ENCODE measurements around the gene HOXB3.
A peak's percentile ranks its signal among the peaks of the same experiment; 100 is the strongest.

Gene HOXB3

DNA sequence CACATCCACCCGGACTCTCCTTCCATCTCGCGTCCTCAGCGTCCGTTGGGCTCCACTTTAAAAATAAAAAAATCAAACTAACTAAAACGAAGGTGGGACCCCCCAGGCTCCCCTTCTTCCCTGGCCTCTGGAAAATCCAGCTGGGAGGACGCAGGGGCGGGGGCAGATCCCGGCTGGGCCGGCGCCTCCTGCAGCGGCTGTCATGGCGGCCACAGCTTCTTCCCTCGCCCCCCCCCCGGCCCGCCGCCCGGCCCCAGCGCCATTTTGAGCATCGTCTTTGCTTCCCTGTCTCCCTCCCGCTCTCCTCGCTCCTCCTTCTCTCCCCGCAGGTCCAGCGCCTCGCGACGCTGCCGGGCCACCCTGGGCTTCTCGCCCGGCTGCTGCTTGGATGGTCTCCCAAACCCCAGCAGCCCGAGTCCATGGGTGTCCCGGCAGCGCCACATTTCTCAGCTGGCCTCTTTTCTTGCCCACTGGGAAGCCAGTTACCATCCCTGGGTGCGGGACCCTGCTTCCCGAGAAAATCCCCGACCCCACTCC lies 48.4 kb downstream of the HOXB3 start:
- DNase-seq = peak; percentile 49 to 53

DNA sequence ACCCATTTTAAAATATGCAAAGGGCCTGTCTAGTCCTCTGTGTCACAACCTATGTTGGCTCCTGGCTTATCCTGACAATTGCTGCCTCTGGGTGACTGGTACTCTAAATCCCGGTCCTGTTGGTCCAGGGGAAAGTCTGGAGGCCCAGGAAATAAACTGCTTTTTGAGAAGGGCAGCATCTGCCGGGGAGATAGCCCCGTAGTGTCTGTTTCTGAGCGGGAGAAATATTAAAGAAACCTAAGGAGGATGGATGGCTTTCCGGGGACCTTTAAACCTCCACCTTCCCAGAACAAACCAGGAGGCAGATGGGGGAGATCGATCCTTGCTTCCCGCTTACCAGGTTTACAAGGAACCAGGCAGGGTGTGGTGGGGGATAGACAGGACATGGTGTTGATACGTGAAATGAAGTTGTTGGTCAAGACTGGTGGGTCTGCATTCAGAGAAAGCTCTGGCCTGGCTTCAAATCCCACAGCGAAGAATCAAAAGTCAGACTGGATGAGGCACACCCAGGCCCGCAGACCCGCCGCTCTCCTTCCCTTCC lies 48.9 kb downstream of the HOXB3 start:
- no peak for DNase-seq

DNA sequence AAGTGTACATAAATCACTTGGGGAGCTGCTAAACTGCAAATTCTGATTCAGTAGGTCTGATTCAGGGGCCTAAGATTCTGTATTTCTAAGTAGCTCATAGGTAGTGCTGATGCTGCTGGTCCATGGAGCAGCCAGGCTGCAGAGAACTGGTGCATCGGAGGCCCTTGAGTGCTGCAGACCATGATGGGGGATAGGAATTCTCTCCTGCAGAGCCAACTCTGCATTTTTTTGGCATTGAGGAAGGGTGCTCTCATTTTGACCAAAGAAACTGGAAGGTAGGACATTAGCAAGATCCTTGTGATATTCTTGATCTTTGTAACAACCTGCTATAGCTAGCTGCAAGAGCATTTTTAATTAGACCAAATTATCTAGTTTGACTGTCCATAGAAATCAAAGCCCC lies 49.8 kb downstream of the HOXB3 start:
- no peak for DNase-seq

DNA sequence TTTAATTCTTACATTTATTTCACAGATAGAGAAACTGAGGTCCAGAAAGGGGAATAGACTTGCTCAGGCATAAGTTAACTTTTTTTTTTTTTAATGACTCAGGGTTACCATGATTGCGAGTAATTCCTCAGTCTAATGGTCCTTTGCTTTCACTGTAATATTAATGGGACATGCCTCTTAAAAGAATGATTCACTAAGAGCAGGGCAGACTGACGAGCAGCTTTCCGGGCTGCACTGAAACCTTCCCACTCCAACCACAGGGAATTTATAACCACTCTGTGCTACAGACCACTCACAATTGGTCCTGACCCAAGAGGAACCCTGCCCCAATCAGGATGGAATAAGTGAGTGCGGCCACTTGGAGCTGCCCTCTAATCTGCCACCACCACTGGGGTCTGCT lies 50.9 kb downstream of the HOXB3 start:
- no peak for DNase-seq

DNA sequence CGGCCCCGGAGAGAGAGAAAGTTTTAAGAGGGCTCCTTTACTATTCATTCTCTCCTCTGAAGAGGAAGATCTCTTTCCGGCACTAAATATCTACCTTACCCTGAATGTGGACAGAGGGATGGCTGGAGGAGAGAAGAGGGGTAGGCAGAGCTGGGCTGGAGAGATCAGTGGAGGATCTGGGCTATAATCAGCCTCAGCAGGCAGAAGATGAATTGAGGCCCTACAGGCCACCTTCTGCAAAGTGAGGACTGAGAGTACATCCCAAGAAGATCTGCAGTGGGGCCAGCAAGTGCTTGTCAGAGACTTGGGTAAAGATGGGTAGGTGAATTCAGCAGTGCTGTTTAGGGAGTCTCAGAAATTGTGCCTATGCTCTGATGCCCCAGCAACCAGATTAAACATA lies 52.7 kb downstream of the HOXB3 start:
- DNase-seq = no peak

DNA sequence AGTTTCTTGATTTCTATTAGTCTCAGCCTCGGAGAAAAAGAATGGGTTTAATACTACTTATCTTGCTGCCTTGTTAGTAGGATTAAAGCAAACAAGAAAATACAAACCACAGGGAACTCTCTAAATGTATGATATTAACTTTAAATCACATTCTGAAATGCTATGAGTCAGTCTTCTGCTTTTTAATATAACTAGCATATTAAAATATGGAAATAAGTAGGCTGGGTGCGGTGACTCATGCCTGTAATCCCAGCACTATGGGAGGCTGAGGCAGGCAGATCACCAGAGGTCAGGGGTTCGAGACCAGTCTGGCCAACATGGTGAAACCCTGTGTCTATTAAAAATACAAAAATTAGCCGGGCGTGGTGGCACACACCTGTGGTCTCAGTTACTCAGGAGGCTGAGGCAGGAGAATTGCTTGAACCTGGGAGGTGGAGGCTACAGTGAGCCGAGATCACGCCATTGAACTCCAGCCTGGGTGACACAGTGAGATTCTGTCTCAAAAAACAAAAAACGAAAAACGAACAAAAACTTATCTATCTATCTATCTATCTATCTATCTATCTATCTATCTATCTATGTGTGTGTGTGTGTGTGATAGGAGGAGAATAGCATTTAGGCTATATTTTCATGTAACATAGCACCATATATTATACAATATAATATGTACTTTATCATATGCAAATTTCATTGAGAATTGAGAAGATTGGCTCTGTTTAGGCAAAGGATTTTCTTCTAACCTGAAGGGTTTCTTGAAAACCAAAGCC lies 54.1 kb downstream of the HOXB3 start:
- peak in 1 of 2 donors; percentile 24 for DNase-seq

DNA sequence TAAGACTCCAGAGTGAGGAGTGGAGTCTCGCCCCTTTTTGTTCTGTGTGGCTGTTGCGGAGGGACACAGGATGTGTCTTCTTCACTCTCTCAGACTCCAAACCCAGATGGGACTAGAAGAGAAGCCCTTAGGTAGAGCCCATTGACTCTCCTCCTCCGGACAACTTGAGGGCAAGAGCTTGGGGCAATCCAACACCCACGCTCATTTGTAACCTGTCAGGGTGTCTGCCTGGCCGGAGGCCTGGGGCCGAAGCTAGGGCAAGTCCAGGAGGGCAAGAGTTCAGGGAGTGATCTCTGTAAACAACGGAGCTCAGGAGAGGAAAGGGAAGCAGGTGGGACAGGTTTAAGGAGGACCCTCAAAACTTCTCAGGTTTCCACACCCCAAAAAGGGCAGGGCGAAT lies 57.8 kb downstream of the HOXB3 start:
- no peak for DNase-seq

DNA sequence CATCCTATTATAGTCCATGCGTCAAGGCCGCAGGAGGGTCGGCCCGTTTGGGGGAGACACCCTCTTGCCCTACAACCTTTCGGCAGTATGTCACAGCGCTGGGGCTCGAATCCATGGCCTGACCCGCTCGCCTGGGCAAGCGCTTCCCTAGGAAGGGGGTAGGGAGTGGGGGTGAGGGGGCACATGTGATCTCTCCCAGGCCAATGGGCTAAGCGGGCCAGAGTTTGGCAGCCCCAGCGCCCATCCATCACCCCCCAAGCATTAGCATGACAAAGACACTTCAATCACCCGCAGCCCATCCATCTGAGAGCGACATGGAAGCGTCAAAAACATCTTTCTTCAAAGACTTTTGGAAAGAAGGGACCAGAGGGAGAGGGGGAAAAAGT lies 59.2 kb downstream of the HOXB3 start, which contains the start of gene HOXB1:
TSS of gene HOXB1 (minus strand) at position 125 of the 386 bp plus-strand sequence. CDS start at position 18, 107 bp downstream.
- DNase-seq = no peak

DNA sequence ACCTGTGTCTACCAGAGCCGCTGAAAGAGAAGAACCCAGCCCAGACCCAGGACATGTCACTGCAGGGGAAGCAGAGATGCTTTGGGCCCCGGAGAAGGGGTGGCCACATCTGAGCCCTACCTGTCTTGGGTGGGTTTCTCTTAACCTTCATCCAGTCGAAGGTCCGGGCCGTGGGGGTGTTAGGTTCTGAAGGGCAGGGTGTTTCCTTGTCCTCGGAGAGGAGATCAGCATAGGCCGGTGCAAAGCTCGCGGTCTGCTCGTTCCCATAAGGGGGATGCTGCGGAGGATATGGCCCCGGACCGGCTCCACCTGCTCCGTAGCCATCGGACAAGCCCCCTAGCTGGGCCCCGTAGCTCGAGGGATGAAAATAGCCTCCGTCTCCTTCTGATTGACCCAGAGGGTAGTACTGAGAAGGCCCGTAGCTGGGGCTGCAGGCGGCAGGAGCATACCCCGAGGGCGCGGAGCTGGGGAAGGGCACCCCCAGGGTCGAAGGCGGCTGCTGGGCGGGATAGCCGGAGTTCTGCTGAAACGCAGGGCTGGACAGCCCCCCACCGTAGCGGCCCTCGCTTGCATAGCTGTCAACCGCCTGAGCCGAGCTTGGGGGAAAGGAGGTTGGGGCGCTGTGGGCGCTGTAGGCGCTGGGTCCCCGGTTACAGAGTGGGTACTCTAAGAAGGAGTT lies 59.7 kb downstream of the HOXB3 start:
- DNase-seq = no peak

DNA sequence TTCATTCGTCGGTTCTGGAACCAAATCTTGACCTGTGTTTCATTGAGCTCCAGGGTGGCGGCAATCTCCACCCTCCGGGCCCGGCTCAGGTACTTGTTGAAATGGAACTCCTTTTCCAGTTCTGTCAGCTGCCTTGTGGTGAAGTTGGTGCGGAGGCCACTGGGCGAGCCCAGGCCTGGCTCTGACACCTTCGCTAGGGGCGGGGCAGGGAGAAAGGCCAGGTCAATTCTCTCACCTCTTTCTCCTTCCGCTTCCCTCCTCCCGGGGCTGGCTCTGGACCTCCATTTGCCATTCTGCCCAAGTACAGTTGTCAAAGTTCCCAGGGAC lies 60.4 kb downstream of the HOXB3 start:
- no peak for DNase-seq

DNA sequence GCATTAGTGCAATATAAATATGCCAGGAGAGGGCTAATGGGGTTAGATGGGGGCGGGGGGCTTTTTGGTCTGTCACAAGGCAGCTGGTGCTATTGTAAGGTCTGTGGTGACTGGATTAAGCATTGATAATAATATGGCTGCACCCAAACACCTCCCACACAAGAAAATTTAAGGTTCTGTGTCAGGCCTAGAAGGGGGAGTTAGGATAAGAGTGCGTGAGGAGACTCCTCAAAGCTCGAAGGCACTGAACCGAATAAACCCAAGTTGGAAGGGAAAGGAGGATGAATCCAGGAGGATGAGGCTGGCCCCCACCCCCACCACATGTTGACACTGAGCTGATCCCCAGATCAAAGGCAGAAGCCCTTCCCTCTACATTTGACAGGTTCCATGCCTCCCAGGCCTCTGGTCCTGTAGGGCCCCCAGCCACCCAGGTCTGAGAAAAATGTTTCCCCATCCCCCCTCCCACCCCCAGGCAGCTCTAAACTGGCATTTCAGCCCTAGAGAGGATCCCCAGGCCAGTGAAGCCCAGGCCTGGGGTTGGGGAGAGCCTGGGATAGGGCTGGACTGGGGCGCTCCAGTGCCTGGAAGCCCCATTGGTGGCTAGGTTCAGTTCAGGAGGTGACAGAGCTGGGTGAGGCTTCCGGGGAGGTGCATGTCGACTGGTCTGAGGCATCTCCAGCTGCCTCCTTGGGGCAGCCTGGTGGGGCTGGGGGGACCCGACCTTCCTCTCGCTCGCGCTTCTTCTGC lies 60.9 kb downstream of the HOXB3 start:
- no peak for DNase-seq

DNA sequence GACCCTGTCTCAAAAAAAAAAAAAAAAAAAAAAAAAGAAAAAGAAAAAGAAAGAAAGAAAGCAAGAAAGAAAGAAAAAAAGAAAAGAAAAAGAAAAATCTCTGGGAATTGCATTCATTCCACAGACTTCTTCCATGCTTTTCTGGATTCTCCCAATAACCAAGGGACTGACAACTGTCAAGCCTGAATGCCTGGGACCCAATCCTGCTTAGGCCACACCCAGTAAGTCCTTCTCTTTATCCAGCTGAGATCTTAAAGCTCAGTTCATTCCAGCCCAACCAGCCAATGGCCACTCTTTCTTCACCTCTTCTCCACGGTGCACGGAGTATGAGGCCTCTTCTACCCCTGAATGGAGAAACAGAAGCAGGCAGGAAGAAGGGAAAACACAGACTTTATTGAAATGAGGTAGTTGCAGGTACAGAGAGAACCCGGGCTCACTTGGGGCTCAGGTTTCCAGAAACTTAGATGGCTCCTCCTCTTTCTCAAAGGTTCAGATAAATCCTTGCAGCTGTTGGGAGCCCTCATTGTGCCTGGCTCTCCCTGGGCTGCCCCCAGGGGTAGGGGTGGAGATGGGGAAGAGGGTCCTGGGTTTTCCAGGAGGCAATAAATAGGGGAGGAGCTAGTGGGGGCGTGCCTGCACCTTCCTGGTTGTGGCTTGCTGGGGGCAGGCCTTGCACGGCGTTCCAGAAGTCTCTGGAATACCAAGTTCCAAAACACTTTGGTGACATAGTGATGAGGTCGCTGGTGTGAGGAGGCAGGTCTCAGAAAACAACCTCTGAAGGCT lies 61.7 kb downstream of the HOXB3 start:
- no peak for DNase-seq

DNA sequence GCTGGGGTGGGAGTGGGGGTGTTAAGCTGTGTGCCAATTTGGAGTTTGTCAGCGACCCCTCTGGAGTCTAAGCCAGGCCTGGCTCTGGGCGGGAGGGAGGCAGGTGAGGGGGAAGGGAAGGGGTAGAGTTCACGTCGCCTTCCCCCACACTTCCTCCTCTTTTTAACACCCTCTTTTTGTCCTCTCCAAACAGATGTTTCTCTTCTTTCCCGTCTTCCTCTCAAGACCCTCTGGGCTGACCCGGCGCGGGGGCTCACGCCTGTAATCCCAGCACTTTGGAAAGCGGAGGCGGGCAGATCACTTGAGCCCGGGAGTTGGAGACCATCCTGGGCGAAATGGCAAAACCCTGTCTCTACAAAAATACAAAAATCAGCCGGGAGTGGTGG lies 62.5 kb downstream of the HOXB3 start:
- DNase-seq = no peak

DNA sequence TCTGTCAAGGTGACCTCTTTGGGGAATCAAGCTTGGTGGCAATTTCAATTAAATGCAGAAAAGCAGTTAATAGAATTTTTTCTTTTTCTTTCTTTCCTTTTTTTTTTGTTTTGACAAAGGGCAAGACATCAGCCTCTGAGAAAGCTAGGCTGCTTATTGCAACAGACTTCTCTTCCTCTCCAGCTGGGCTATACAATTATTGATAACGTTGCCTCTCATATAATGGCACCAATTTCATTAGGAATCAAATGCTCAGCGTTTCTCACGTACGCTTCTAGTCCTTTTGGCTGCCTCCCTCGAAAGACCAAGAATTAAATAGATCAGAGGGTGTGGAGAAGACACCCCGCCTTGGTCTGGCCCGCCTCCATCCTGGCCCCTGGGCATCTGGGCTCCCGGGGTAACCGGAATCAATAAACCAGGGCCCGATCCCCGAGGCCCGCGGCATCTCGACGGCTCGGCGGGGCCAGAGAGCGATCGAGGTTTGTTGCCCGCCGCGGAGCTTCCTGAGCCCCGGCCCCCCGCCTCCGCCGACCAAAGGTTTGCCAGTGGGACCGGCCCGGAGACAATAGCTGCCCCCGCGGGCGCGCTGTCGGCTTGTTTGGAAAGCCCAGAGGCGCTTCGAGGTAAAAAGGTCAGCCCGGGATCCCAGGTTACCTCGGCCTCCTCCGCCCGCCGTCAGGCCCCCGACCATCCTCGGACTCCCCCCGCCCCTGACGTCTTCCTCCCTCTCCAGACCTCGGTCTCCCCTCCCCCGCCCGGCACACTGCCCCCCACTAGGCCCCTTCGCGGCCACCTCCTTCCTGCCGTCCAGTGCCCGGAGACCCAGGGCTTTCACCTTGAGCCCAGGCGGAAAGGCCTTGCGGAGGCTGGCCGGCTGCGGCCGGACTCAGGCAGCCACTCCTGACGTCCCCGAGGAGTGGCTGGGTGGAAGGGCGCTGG lies 63.2 kb downstream of the HOXB3 start:
- DNase-seq = no peak

DNA sequence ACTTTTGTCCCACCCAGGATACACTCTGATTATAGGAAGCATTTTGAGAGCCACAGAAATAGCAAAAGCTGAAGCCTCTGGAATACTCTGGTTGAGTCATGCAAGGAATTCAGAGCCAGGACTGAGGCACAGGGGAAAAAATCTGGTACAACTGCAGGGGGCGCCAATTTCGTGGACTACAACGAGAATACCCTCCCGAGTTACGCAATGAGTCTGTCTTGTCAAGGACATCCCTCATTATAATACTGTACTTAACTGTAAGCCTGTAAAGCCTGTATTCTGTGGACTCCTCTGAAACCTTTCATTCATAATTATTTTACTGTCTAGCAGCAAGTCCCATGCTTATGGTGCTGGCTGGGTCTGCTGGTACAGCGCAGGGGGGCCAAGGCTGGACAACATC lies 67.0 kb downstream of the HOXB3 start:
- no peak for DNase-seq

DNA sequence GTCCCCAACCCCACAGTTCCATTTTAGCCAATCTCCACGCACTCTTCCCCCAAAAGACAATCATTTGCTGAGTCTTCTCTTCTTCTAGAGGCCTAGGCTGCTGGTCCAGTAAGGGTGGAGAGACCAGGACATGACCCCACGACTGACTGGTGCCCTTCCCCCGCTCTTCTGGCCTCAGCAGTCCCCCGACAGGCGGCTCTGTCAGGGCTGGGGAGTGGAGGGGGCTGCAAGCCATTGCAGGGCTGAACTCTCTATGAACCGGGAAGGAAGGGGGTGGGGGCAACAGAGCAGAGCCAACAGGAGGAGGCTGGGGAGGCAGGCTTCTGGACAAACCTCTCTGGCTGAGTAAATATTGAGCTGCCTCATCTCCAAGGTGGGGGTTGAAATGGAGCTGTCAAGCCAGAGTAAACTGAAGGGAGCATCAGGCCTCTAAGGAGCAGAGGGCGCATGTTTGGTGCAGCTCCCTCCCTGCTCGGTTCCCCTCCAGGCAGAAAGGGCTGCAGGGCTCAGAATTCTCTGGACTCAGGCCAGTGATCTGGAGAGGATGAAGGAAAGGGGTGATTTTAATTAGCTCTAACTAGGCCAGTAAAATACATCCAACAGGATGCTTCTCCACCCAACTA lies 67.9 kb downstream of the HOXB3 start:
- DNase-seq = no peak

DNA sequence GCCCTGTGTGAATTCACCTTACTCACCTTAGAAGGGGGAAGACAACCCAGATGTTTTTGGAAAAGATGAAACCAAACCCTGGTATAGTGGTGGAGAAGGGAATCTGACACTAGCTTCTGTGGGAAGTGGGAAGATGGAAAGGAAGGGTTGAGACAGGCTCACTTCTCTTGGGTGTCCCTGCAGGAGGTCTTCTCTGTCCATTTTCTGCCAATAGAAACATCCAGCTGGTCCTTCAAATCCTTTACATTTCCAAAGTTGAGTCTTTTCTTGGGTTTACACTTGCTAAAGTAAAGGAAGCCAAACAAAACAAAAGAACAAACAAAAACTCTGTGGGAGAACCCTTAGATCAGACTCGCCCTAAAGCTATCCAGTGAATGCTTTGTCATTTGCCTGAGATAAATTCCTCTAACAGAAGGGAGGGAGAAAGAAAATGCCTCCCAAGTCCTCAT lies 69.4 kb downstream of the HOXB3 start:
- DNase-seq = no peak

DNA sequence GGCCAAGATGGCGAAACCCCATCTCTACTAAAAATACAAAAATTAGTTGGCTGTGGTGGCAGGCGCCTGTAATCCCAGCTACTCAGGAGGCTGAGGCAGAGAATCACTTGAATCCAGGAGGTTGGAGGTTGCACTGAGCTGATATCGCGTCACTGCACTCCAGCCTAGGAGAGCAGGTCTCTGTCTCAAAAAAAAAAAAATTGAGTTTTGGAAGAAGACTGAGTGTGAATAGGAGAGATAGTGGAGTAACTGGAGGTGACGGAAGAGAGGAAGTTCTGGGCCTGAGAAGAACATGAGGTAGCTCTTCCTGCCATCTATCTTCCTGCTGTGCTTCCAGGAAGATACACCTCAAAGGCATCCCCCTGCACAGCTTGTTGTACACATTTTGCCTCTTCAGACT lies 70.6 kb downstream of the HOXB3 start:
- no peak for DNase-seq

DNA sequence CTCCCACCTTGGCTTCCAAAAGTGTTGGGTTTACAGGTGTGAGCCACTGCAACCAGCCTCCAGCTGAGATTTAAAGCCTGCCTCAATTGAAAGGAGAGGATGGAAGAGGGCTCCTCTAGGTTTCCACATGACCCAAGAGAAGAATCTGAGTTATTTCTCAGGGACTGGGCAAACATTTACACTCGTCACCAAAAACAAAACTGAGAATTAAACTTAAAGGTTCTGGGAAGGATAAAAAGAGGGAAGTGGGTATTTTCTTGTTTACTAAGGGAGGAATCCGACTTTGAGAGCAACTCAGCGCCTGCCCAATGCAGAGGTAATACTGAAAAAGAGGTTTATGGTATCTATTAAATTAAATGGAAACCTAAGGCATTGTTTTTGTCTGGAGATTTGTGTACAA lies 72.6 kb downstream of the HOXB3 start:
- no peak for DNase-seq

DNA sequence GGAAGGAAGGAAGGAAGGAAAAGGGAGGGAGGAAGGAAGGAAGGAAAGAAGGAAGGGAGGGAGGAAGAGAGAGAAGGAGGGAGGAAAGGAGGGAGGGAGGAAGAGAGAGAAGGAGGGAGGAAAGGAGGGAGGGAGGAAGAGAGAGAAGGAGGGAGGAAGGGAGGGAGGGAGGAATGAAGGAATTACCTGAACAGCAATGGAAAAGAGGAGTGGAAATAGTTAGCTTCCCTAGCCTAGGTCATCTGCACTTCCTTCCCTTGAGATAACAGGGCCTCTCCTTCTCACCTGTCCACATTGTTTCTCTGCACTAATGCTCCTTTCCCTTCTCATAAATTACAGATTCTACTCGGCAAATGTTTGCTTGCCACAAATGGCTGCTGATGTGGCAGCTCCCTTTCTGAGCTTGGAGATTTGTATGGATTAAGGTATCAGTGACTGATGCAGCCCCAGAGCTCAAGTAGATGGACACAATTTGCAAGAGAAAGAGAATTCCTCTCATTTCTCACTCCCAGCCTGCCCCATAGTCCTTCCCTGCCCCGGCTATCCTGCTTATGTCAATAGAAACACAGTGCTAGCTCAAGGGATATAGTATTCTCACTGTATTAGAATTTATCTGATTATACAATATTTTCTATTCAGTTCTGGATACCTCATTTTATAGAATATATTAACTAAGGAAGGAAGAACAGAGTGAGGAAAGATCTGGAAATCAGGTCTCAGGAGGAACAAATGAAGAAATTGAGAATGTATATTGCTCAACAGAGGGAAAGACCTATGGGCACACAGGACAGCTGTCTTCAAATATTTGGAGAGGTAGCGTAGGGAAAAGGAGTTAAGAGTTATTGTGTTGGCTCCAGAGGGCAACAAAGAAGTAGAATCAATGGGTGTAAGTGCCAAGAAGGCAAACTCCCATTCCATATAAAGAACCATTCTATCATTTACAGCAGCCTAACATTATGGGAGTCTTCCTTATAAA lies 73.8 kb downstream of the HOXB3 start:
- no peak for DNase-seq
